NCI-H82 treated with DMSO at 0.1 percent for 48 hours (cell line): Measurements from ENCODE around the gene NR2E3.
"Not testable (repeated sequence)": the region's sequence is repeated elsewhere in the genome, so short reads cannot be mapped to it uniquely, and the experiment has no call there.

Experiments used
- DNase-seq: peaks from one replicate; lab custom pipeline; 2025; ENCODE audit not compliant: unreplicated experiment; lab: John Stamatoyannopoulos, UW

Gene NR2E3

DNA sequence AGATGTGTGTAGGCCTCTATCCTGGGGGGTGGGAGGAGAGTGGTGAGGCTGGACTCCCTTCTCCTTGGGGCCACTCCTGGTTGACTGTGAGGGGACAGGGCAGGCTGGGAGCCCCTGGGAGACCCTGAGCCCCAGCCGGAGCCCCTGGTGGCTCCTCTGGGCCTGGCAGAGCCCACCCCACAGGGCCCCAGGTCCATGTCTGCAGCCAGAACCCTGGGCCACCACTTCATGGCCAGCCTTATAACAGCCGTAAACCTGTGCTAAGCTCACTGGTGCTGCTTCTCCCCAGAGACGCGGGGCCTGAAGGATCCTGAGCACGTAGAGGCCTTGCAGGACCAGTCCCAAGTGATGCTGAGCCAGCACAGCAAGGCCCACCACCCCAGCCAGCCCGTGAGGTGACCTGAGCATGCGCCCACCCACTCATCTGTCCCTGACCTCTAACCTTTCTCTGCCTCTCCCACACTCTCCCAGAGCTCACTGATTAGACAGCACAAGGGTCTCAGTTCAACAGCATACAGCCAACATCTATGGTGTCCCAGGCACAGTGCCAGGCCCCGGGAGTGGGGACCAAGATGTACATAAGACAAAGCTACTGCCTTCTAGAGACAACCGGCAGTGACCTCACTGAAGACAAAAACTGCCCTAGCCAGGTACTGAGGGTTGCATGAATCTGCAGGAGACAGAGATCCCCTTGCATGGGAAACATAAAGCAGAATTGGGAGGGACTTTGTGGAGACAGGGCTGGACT is 3.5 kb downstream of the NR2E3 start:
- DNase-seq = no peak

DNA sequence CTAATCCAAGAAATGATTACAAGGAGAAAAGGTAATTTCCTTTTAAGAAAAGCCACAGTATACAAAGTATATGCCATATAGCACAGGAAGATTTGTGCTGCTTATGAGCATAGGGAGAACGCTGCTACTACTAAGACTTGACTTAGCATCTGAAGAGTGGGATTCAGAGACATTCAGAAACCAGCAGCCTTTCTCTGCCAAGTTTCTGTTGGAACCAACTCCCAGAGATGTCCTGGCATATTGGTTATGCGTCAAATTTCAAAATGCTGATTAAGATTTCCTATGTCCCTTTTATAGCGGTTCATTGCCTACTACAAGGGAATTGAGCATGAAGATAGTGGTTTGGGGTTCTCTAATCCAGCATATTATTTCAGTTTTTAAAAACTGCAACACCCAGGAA is 4.9 kb downstream of the NR2E3 start:
- DNase-seq = no peak

DNA sequence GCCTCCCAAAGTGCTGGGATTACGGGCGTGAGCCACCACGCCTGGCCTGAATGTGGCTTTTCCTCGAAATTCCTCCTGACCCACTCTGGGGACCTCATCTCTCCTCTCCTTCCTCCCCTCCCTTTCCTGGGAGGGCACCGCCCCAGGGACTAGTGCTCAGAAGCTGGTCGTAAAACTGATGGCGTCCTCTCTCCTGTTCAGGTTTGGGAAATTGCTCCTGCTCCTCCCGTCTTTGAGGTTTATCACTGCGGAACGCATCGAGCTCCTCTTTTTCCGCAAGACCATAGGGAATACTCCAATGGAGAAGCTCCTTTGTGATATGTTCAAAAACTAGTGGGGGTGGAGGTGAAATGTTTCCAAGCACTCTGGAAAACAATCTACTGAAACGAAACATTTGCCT is 7.0 kb downstream of the NR2E3 start:
- DNase-seq = no peak

DNA sequence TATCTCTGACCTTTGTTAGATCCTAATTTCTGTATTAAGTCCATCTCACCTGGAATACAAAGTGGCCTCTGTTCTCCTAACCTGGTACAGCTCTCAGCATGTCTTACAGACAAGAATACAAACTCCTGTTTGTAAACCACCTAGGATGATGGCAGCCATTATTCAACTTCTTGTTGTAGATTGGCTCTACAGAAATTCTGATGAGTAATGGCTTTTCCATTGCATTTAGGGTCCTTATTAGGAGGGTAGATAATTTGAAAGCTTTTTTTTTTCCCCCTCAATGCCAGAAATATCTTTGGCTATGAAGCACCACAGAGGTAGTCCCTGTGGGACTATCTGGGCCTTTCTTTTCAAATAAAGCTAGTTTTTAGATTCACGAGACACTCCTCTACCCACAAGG is 9.8 kb downstream of the NR2E3 start:
- no peak for DNase-seq

DNA sequence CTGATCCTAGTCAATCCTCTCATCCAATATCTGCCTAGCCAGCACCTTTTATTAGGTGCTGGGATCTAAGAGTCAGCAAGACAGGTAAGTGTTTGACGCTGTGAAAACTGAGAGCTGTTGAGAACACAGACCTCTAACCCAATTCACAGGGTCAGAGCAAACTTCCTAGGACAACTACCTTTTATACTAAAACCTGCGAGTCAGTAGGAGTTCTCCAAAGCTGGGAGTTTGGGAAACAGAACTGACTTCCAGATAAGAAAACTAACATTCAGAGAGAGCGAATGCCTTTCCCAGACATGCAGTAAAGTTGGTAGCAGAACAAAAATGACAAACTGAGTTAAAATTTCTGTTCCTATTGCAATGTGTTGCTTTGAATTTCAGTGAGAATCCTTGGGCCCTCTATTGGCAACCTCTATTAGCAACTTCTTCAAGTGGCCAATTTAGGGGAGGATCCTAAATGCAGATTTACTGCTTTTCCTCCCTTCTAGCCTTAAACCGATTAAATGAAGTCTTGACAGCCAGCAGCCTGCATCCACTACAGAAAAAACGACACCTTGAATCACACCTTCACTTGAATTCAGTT is 11.3 kb downstream of the NR2E3 start:
- DNase-seq = no peak

DNA sequence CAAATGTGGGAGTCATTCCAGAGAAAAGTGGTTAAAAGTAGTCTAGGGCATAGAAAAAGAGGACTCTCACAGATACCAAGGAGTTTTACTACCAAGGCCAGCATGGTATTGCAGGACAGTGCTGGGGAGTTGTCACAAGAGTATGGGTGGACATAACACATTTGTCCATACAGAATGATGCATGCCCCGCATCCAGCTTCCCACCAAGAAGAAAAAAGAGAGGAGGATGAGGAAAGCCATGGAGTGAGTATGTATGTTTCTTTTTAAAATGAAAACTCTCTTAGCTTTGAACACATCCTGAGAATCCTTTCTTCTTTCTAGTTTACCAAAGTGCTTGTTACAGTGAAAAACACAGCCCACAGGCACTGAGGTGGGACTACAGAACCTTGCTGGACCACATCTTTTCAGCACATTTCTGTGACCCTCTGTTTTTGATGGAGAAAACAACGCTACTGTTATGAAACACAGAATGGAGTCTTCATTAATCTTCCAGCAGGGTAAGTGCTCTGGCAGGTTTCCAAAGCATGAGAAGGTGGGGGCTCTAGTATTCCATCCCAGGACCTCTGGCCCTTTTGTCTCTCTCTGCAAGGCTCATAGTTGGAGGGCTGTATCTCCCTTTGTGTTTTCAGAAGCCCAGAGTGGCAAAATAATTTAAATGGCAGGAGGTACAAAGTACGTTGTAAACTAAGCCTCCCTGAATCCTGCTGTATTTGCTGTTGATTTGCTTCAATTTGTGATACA is 12.7 kb downstream of the NR2E3 start:
- DNase-seq = no peak

DNA sequence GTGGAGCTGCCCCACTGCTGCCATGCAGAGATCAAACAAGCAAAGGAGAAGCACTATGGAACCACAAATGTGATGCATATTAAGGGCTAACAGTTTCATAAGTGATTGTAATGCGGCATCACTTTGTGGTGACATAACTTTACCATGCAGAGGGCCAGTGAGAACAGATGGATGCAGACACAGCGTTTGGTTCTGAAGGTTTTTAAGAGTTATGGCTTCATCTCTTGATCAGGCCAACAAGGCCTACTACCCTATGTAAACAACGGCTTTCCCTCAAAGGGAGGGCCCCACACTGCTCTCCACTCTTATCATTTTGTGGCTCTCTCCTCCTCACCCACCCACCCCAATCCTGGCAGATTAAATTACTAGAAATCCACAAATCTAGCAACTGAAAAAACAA is 13.4 kb downstream of the NR2E3 start:
- DNase-seq = no peak

DNA sequence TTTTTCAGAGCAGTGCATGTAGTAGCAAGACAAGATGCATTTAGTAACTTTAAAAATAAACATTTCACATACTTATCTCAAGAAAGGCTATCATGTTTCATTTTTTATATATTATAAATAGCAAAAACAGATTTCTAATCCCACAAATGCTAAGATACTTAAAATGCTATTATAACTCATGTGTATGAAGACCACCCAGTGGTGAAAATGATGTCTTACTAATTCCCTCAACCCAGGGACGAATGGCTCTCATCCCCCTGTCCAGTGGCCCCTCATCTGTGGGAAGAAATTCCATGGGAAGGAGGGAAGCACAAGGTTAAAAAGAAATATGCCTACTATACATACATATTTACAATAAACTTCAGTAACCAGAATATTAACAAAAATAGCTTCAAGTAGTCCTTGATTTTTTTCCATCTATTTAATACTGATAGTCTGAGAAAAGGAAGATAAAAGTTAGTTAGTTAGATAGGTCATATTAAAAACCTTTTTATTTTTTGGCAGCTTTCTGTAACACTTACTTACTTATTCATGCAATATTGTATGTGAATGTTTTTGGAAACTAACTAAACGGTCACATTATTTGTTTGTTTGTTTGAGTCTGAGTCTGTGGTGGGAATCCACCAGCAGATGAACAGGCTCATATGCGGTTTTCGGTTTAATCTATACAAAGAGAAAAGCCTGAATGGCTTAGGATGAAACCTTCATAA is 14.8 kb downstream of the NR2E3 start:
- DNase-seq = no peak

DNA sequence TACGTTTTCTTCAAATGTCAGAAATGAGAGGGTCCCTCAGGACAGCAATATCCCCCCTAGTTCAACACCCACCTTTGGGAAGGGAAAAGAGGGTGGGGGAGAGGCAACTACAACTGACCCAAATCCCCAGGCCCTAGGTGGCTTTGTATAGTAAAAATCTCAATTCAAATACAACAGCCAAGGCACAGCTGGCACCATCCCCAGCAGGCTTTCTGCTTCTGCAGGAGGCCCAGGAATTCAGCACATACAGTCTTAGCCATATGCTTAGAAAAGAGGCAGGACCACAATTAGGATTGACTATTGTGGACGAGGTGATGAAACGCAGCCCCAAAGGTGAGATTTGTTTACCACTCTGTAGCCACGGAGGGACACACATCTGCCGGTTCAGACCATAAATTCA is 15.8 kb downstream of the NR2E3 start:
- DNase-seq = no peak

DNA sequence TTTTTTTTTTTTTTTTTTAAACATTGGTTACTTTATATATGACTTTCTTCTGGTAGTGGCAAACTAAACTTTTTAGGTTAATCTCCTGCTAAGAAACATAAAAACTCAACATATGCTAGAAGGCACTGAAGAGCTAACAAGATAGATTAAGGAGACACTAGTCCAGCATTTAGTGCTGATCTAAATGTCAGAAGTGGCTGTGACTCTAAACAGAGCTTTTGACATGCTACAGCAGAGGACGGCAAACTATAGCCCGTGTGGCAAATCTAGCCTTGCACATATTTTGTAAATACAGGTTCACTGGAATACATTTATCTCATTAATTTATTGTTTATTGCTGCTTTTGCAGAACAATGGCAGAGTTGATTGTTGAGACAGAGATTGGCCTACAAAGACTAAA is 20.6 kb downstream of the NR2E3 start:
- DNase-seq = no peak

DNA sequence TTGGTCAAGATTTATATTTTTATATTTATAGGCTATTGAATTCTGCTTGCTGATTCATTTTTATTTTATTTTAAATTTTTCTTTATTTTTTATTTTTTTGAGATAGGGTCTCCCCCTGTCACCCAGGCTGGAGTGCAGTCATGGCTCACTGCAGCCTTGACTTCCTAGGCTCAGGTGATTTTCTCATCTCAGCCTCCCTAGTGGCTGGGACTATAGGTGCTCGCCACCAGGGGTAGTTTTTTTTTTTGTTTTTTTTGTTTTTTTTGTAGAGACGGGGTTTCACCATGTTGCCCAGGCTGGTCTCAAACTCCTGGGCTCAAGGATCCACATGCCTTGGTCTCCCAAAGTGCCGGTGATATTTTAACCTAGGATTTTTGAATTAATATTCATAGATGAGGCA is 31.2 kb downstream of the NR2E3 start:
- no peak for DNase-seq

DNA sequence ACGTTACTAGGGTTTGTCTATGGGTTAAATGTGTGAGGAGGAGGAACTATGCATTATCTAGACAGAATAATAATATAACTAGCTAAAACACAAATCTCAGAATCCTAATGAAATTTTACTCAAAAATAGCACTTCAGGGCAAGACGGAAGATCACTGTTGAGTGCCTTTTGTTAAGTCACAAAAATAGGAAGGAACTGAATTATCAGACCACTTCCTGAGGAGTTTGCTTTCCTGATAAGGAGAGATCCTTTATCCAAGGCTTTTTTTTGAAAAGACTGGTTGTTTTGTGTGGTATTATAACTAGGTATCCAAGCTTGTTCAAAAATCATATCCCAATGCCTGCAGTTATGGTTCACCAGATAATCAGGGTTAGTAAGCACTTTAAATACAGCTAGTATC is 34.6 kb downstream of the NR2E3 start:
- no peak for DNase-seq

DNA sequence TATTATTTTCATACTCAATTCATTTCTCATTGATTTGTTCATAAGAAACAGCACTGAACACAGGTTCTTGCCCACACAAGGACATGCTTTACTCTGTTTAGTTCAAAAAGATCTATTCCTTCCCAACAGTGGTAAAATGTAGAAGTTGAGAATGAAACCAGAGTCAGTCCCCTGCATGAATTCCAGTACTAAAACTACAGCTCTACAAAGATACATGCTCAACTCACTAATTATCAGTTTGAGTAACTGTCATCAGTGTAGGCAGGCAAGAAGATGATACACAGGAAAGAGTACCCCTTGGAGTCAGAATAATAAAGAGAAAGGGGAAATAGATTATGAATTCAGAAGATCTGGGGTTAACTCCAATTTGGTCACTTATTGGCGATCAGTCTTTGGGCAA is 43.2 kb downstream of the NR2E3 start:
- no peak for DNase-seq

DNA sequence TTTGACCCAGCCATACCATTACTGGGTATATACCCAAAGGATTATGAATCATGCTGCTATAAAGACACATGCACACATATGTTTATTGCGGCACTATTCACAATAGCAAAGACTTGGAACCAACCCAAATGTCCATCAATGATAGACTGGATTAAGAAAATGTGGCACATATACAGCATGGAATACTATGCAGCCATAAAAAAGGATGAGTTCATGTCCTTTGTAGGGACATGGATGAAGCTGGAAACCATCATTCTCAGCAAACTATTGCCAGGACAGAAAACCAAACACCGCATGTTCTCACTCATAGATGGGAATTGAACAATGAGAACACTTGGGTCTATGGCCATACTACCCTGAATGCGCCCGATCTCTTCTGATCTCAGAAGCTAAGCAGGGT is 47.9 kb downstream of the NR2E3 start:
- not testable (repeated sequence) for DNase-seq
